GM12892 (cell line): ENCODE results near the gene PPP6R1.

Experiments used
- POLR2A ChIP-seq: IDR thresholded peaks from 2 replicates; pipeline ENCODE4 v1.6.1; 2011; ENCODE audit warnings: low read depth, low read length, control low read depth
- POLR2AphosphoS5 ChIP-seq: IDR thresholded peaks from 2 replicates; pipeline ENCODE4 v1.6.1; 2011; ENCODE audit warnings: low read depth, low read length, control low read depth

GRCh38 chr19:55270172-55270942 is 11.5 kb upstream of the PPP6R1 start:
- TF ChIP-seq POLR2AphosphoS5 = no peak
- TF ChIP-seq POLR2A = no peak
